ENCODE measurements around the gene PPFIA2. TPM values are rescaled to one million over a fixed set of nuclear protein-coding genes. Genes with fewer than 3 reads are reported as not detected.
"Not testable (repeated sequence)": the region's sequence is repeated elsewhere in the genome, so short reads cannot be mapped to it uniquely, and the experiment has no call there.

The PPFIA2 gene
- total RNA-seq, 1 donor from 2014 or later: 0.59 TPM

DNA sequence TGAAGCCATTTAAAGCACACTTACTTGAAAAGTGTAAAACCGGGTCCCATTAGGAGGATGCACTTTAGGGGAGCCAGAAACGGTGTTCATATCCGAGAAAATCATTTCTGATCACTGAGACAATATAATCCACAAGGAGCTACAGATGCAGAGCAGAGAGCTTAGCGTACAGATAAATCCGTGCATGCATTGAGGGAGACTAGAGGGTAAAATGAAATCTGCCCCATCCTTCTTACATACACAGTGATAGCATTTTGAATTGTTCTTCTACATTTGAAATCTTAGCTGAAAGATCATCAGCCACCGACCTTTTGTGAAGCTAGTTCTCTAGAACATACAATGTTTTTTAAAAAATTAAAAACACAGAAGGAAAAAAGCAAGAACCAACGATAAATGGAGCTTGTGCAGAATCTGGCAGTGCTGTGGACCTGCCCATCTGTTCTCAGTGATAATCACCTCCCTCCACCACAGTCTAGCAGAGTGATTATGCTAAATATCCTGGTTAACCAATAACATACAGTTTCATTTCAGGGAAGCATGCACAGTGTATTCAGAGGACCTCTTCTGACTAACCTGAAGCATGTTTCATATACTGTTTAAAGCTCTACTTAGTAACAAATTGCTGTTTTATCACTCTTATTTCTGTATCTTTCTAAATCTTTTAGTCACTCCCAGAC lies 161.1 kb downstream of the PPFIA2 start:
- Histone ChIP-seq H3K79me2 (ENCODE audit: insufficient read depth, low read length) (no peaks in the 10 kb centered on the region), H3K4me1 (ENCODE audit: insufficient read depth, low read length) (no peaks in the 10 kb centered on the region), H3K9ac (ENCODE audit: low read length) (no peak overlapping the region), H3K9me3 (ENCODE audit: insufficient read depth, low read depth, low read length) (no peaks in the 10 kb centered on the region), H3K36me3 (ENCODE audit: insufficient read depth, low read length) (no peaks in the 10 kb centered on the region), H3K27me3 (ENCODE audit: insufficient read depth, low read length) (no peaks in the 10 kb centered on the region), H4K20me1 (ENCODE audit: insufficient read depth, low read length) (no peaks in the 10 kb centered on the region), H3K4me2 (ENCODE audit: low read length) (no peak overlapping the region), H3K4me3 (ENCODE audit: insufficient read depth, low read depth, low read length) (no peak overlapping the region), H2AFZ (ENCODE audit: low read depth, low read length) (no peak overlapping the region), H3K27ac (ENCODE audit: low read depth, low read length) (no peak overlapping the region)
- DNase-seq (ENCODE audit: low read depth) (no peak), FAIRE-seq (no peak)
- peaks cover 2% of the 10 kb centered on the region for H3K4me1 Mint-ChIP-seq (ENCODE audit: low read depth, unreplicated experiment)
- H3K27ac Mint-ChIP-seq (ENCODE audit: unreplicated experiment): no peak overlapping the region
- no peak for TF ChIP-seq EZH2 (IDR thresholded peaks at IDR 0.05; ENCODE audit: insufficient read depth, low read length)
- H3K4me3 Mint-ChIP-seq (ENCODE audit: unreplicated experiment): no peak overlapping the region
- no peaks in the 10 kb centered on the region for H3K27me3 Mint-ChIP-seq (ENCODE audit: low read depth, unreplicated experiment)
- H3K9me3 Mint-ChIP-seq (ENCODE audit: unreplicated experiment): no peaks in the 10 kb centered on the region
- no peaks in the 10 kb centered on the region for H3K36me3 Mint-ChIP-seq (ENCODE audit: low read depth, unreplicated experiment)

DNA sequence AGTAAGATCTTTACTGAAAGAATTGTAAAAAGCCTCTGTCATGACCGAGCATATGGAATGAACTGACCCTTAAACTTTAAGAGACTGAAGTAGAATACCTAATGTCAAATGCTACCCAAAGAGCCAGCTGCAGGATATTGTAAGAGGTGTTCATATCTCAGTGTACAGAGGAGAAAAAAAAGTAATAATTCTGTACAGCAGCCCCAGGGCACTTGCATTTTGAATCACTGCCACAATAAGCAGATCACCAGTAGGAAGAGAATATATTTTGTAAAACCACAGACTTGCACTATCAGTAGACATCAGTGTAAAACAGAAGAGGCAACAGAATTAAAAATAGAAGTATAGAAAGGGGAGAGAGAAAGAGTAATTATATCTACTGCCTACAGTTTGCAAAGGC lies 162.6 kb downstream of the PPFIA2 start:
- FAIRE-seq: no peak

DNA sequence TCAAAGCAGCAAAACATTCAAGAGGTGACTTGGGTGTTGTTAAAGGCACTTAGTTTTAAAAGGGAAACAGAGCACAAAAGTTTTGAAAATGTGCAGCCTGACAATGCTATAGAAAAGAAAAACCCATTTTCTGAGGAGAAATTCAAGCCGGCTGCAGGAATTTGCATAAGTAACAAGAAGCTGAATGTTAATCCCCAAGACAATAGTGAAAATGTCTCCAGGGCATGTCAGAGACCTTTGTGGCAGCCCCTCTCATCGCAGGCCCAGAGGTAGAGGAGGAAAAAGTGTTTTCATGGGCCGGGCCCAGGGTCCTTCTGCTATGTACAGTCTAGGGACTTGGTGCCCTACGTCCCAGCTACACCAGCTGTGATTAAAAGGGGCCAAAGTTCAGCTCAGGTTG lies 167.9 kb downstream of the PPFIA2 start:
- TF ChIP-seq CTCF (IDR thresholded peaks at IDR 0.05; ENCODE audit: insufficient read depth, low read depth, low read length) (no peak), EZH2 (IDR thresholded peaks at IDR 0.05; ENCODE audit: insufficient read depth, low read length) (no peak)
- Histone ChIP-seq H4K20me1 (ENCODE audit: insufficient read depth, low read length) (no peaks in the 10 kb centered on the region), H2AFZ (ENCODE audit: low read depth, low read length) (no peak overlapping the region), H3K4me1 (ENCODE audit: insufficient read depth, low read length) (no peaks in the 10 kb centered on the region), H3K4me2 (ENCODE audit: low read length) (no peak overlapping the region), H3K36me3 (ENCODE audit: insufficient read depth, low read length) (no peaks in the 10 kb centered on the region), H3K27ac (ENCODE audit: low read depth, low read length) (no peak overlapping the region), H3K4me3 (ENCODE audit: insufficient read depth, low read depth, low read length) (no peak overlapping the region), H3K79me2 (ENCODE audit: insufficient read depth, low read length) (no peaks in the 10 kb centered on the region), H3K9ac (ENCODE audit: low read length) (no peak overlapping the region), H3K27me3 (ENCODE audit: insufficient read depth, low read length) (no peaks in the 10 kb centered on the region), H3K9me3 (ENCODE audit: insufficient read depth, low read depth, low read length) (no peaks in the 10 kb centered on the region)
- FAIRE-seq: no peak
- Mint-ChIP-seq H3K36me3 (ENCODE audit: low read depth, unreplicated experiment) (peaks cover 3% of the 10 kb centered on the region), H3K4me1 (ENCODE audit: low read depth, unreplicated experiment) (no peaks in the 10 kb centered on the region), H3K27me3 (ENCODE audit: low read depth, unreplicated experiment) (no peaks in the 10 kb centered on the region), H3K4me3 (ENCODE audit: unreplicated experiment) (no peak overlapping the region), H3K27ac (ENCODE audit: unreplicated experiment) (no peak overlapping the region), H3K9me3 (ENCODE audit: unreplicated experiment) (peaks cover 12% of the 10 kb centered on the region)
- no peak for DNase-seq (ENCODE audit: low read depth)

More for the DNA sequence above, 162.6 kb downstream of the PPFIA2 start:
- Histone ChIP-seq H3K36me3 (ENCODE audit: insufficient read depth, low read length) (no peaks in the 10 kb centered on the region), H2AFZ (ENCODE audit: low read depth, low read length) (no peak overlapping the region), H3K27ac (ENCODE audit: low read depth, low read length) (no peak overlapping the region), H3K4me2 (ENCODE audit: low read length) (no peak overlapping the region), H3K79me2 (ENCODE audit: insufficient read depth, low read length) (no peaks in the 10 kb centered on the region), H3K9ac (ENCODE audit: low read length) (no peak overlapping the region), H3K4me1 (ENCODE audit: insufficient read depth, low read length) (no peaks in the 10 kb centered on the region), H3K27me3 (ENCODE audit: insufficient read depth, low read length) (no peaks in the 10 kb centered on the region), H3K4me3 (ENCODE audit: insufficient read depth, low read depth, low read length) (no peak overlapping the region), H4K20me1 (ENCODE audit: insufficient read depth, low read length) (no peaks in the 10 kb centered on the region), H3K9me3 (ENCODE audit: insufficient read depth, low read depth, low read length) (no peaks in the 10 kb centered on the region)
- H3K27me3 Mint-ChIP-seq (ENCODE audit: low read depth, unreplicated experiment): no peaks in the 10 kb centered on the region
- no peaks in the 10 kb centered on the region for H3K36me3 Mint-ChIP-seq (ENCODE audit: low read depth, unreplicated experiment)
- no peak overlapping the region for H3K4me3 Mint-ChIP-seq (ENCODE audit: unreplicated experiment)
- peaks cover 4% of the 10 kb centered on the region for H3K9me3 Mint-ChIP-seq (ENCODE audit: unreplicated experiment)
- TF ChIP-seq EZH2 (IDR thresholded peaks at IDR 0.05; ENCODE audit: insufficient read depth, low read length) (no peak), CTCF (IDR thresholded peaks at IDR 0.05; ENCODE audit: insufficient read depth, low read depth, low read length) (no peak)
- H3K27ac Mint-ChIP-seq (ENCODE audit: unreplicated experiment): no peak overlapping the region
- peaks cover 2% of the 10 kb centered on the region for H3K4me1 Mint-ChIP-seq (ENCODE audit: low read depth, unreplicated experiment)
- DNase-seq (ENCODE audit: low read depth): no peak

DNA sequence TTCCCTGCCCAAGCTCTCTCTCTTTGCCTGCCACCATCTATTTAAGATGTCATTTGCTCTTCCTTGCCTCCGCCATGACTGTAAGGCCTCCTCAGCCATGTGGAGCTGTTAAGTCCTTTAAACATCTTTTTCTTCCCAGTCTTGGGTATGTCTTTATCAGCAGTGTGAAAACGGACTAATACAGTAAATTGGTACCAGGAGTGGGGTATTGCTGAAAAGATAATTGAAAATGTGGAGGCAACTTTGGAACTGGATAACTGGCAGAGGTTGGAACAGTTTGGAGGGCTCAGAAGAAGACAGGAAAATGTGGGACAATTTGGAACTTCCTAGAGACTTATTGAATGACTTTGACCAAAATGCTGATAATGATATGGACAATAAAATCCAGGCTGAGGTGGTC lies 168.4 kb downstream of the PPFIA2 start:
- not testable (repeated sequence) for H3K36me3 Mint-ChIP-seq (ENCODE audit: low read depth, unreplicated experiment); H3K27ac Mint-ChIP-seq (ENCODE audit: unreplicated experiment); FAIRE-seq; H3K27ac ChIP-seq (ENCODE audit: low read depth, low read length); H3K9ac ChIP-seq (ENCODE audit: low read length); H2AFZ ChIP-seq (ENCODE audit: low read depth, low read length); H3K4me3 Mint-ChIP-seq (ENCODE audit: unreplicated experiment); H3K4me3 ChIP-seq (ENCODE audit: insufficient read depth, low read depth, low read length); DNase-seq (ENCODE audit: low read depth); H3K4me1 Mint-ChIP-seq (ENCODE audit: low read depth, unreplicated experiment); H3K27me3 Mint-ChIP-seq (ENCODE audit: low read depth, unreplicated experiment); H3K79me2 ChIP-seq (ENCODE audit: insufficient read depth, low read length); H3K4me2 ChIP-seq (ENCODE audit: low read length); H3K9me3 ChIP-seq (ENCODE audit: insufficient read depth, low read depth, low read length); H3K36me3 ChIP-seq (ENCODE audit: insufficient read depth, low read length); H3K4me1 ChIP-seq (ENCODE audit: insufficient read depth, low read length); H4K20me1 ChIP-seq (ENCODE audit: insufficient read depth, low read length); H3K27me3 ChIP-seq (ENCODE audit: insufficient read depth, low read length)
- H3K9me3 Mint-ChIP-seq (ENCODE audit: unreplicated experiment): peaks cover 12% of the 10 kb centered on the region

Measured in astrocyte (in vitro differentiated cells and primary cell).